IMR-90 (cell line): ENCODE results near the gene SLC36A2. TPM values are rescaled to one million over a fixed set of nuclear protein-coding genes. Genes with fewer than 3 reads are reported as not detected.

Experiments
- ATAC-seq: fragments of 200-7000 bp; cut with Tn5 transposase; 2 replicates; pipeline ENCODE4 v1.9.1; 2020; ENCODE audit warnings: low read depth, mild to moderate bottlenecking, moderate library complexity
- BruUV-seq: library from RNA; stranded (reverse); fragments of 400-500 nt; replicated peaks from 2 replicates; lab custom pipeline; 2021; lab: Mats Ljungman, UMichigan
- CTCF ChIA-PET: fragments of 300-600 bp; formaldehyde crosslinking; extraction: SDS; loops from one replicate; lab custom pipeline; 2021; ENCODE audit warnings: antibody characterized with exemption; lab: Yijun Ruan, JAX
- POLR2A ChIA-PET: fragments of 300-600 bp; sonication (Branson Sonifier 250); formaldehyde crosslinking; loops from one replicate; lab custom pipeline; 2022; ENCODE audit warnings: antibody characterized with exemption; ENCODE audit not compliant: unreplicated experiment; lab: Charles Lee
- DNase-seq: peaks from one replicate; pipeline ENCODE4 v3.0.0; 2013
- H2AFZ ChIP-seq: replicated peaks from 2 replicates; pipeline ENCODE3; 2013; ENCODE audit warnings: low read length, mild to moderate bottlenecking; ENCODE audit not compliant: poor library complexity
- H2AK5ac ChIP-seq: 2 replicates; pipeline ENCODE4 v1.6.1; 2013; ENCODE audit warnings: low read depth, low read length, inconsistent platforms
- H2AK9ac ChIP-seq: replicated peaks from 2 replicates; pipeline ENCODE3; 2013; ENCODE audit warnings: mild to moderate bottlenecking, low read depth, low read length, moderate library complexity; ENCODE audit not compliant: poor library complexity
- H2BK120ac ChIP-seq: 2 replicates; pipeline ENCODE4 v1.6.1; 2013; ENCODE audit warnings: low read depth, low read length, inconsistent platforms
- H2BK15ac ChIP-seq: 3 replicates; pipeline ENCODE4 v1.6.1; 2013; ENCODE audit warnings: low read depth, low read length, inconsistent platforms
- H2BK20ac ChIP-seq: 2 replicates; pipeline ENCODE4 v1.6.1; 2013; ENCODE audit warnings: low read depth, mild to moderate bottlenecking, inconsistent platforms, low read length, moderate library complexity
- H2BK5ac ChIP-seq: 2 replicates; pipeline ENCODE4 v1.6.1; 2013; ENCODE audit warnings: mild to moderate bottlenecking, low read depth, low read length, inconsistent platforms; ENCODE audit not compliant: poor library complexity, severe bottlenecking
- H3K14ac ChIP-seq: replicated peaks from 2 replicates; pipeline ENCODE4 v1.6.1; 2013; ENCODE audit warnings: low read depth, low read length, inconsistent platforms
- H3K18ac ChIP-seq: 2 replicates; pipeline ENCODE4 v1.6.1; 2013; ENCODE audit warnings: low read depth, low read length, control low read depth
- H3K23ac ChIP-seq: 2 replicates; pipeline ENCODE4 v1.6.1; 2013; ENCODE audit warnings: low read depth, low read length, inconsistent platforms
- H3K27ac ChIP-seq: 2 replicates; pipeline ENCODE4 v1.5.1; 2013; ENCODE audit warnings: mild to moderate bottlenecking, control low read depth, low read length; ENCODE audit not compliant: insufficient read depth
- H3K27me3 ChIP-seq: 2 replicates; pipeline ENCODE4 v1.6.1; 2013; ENCODE audit warnings: low read length; ENCODE audit not compliant: control insufficient read depth, insufficient read depth
- H3K36me3 ChIP-seq: 2 replicates; pipeline ENCODE4 v1.6.1; 2013; ENCODE audit warnings: low read length, mixed read lengths; ENCODE audit not compliant: control insufficient read depth, insufficient read depth
- H3K4ac ChIP-seq: 2 replicates; pipeline ENCODE4 v1.6.1; 2013; ENCODE audit warnings: low read depth, low read length, inconsistent platforms
- H3K4me1 ChIP-seq: 2 replicates; pipeline ENCODE4 v1.6.1; 2013; ENCODE audit warnings: low read length, mixed read lengths; ENCODE audit not compliant: control insufficient read depth, insufficient read depth
- H3K4me2 ChIP-seq: 2 replicates; pipeline ENCODE4 v1.6.1; 2013; ENCODE audit warnings: low read depth, mild to moderate bottlenecking, control low read depth, low read length, moderate library complexity
- H3K4me3 ChIP-seq: 2 replicates; pipeline ENCODE4 v1.5.1; 2013; ENCODE audit warnings: low read depth, mild to moderate bottlenecking, control low read depth, low read length, moderate library complexity; ENCODE audit not compliant: insufficient read depth
- H3K56ac ChIP-seq: 2 replicates; pipeline ENCODE4 v1.6.1; 2013; ENCODE audit warnings: low read length, inconsistent platforms; ENCODE audit not compliant: insufficient read depth; ENCODE audit errors: extremely low read depth
- H3K79me1 ChIP-seq, 2 experiments: 2 replicates each; pipeline ENCODE4 v1.6.1; 2013; ENCODE audit warnings: low read length in 2 of 2, inconsistent platforms in 1 of 2, low read depth in 1 of 2
- H3K9ac ChIP-seq: 2 replicates; pipeline ENCODE4 v1.6.1; 2013; ENCODE audit warnings: low read depth, low read length, control low read depth
- H3K9me1 ChIP-seq: 2 replicates; pipeline ENCODE4 v1.6.1; 2013; ENCODE audit warnings: low read length, inconsistent platforms; ENCODE audit not compliant: insufficient read depth
- H3K9me3 ChIP-seq: 2 replicates; pipeline ENCODE4 v1.6.1; 2013; ENCODE audit warnings: low read length; ENCODE audit not compliant: control insufficient read depth, insufficient read depth
- H4K20me1 ChIP-seq: 2 replicates; pipeline ENCODE4 v1.6.1; 2013; ENCODE audit warnings: low read length, inconsistent platforms; ENCODE audit not compliant: insufficient read depth
- H4K5ac ChIP-seq: 2 replicates; pipeline ENCODE4 v1.6.1; 2013; ENCODE audit warnings: mild to moderate bottlenecking, low read depth, low read length, control low read depth
- H4K8ac ChIP-seq, 2 experiments: 2 replicates each; pipeline ENCODE4 v1.6.1; 2013; ENCODE audit warnings: low read depth in 2 of 2, low read length in 2 of 2, control low read depth in 1 of 2, inconsistent platforms in 1 of 2
- H4K91ac ChIP-seq: 2 replicates; pipeline ENCODE4 v1.6.1; 2013; ENCODE audit warnings: low read depth, low read length, inconsistent platforms; ENCODE audit not compliant: insufficient read depth
- CEBPB ChIP-seq: IDR thresholded peaks from 2 replicates; pipeline ENCODE4 v1.6.1; 2012; ENCODE audit warnings: low read depth, low read length, improper control_type of control experiment
- ELK1 ChIP-seq: fragments of 150-350 bp; IDR thresholded peaks from 2 replicates; pipeline ENCODE4 v1.6.1; 2016; ENCODE audit warnings: low read depth, mild to moderate bottlenecking, low read length, moderate library complexity, borderline replicate concordance
- FOS ChIP-seq: fragments of 150-350 bp; IDR thresholded peaks from 2 replicates; pipeline ENCODE4 v1.6.1; 2016; ENCODE audit warnings: low read depth, low read length
- MAFK ChIP-seq: IDR thresholded peaks from 2 replicates; pipeline ENCODE4 v1.6.1; 2012; ENCODE audit warnings: low read depth, low read length, improper control_type of control experiment
- MAZ ChIP-seq: IDR thresholded peaks from 2 replicates; pipeline ENCODE4 v1.6.1; 2012; ENCODE audit warnings: low read depth, mild to moderate bottlenecking, low read length, improper control_type of control experiment, moderate library complexity, borderline replicate concordance
- MXI1 ChIP-seq: IDR thresholded peaks from 2 replicates; pipeline ENCODE4 v1.6.1; 2012; ENCODE audit warnings: low read depth, mild to moderate bottlenecking, low read length, moderate library complexity, borderline replicate concordance
- NFE2L2 ChIP-seq: fragments of 150-350 bp; IDR thresholded peaks from 2 replicates; pipeline ENCODE4 v1.6.1; 2016; ENCODE audit warnings: low read depth, mild to moderate bottlenecking, low read length
- POLR2A ChIP-seq: IDR thresholded peaks from 2 replicates; pipeline ENCODE4 v1.6.1; 2012; ENCODE audit warnings: mild to moderate bottlenecking, low read depth, low read length
- RAD21 ChIP-seq: IDR thresholded peaks from 2 replicates; pipeline ENCODE4 v1.6.1; 2012; ENCODE audit warnings: low read length, improper control_type of control experiment
- RCOR1 ChIP-seq: IDR thresholded peaks from 2 replicates; pipeline ENCODE4 v1.6.1; 2012; ENCODE audit warnings: mild to moderate bottlenecking, low read length, improper control_type of control experiment; ENCODE audit not compliant: insufficient replicate concordance
- RFX5 ChIP-seq: IDR thresholded peaks from 2 replicates; pipeline ENCODE4 v1.8.0; 2012; ENCODE audit warnings: low read depth, mild to moderate bottlenecking, low read length, moderate library complexity
- WGBS, 2 experiments: methylation state at CpG; one replicate each; pipeline versions ENCODE4 v1.1.5 to v1.1.7; 2013; ENCODE audit warnings: missing lambda C conversion rate in 2 of 2; ENCODE audit not compliant: insufficient read length in 1 of 2; ENCODE audit errors: extremely low coverage in 2 of 2; 5-methylcytosine and 5-hydroxymethylcytosine counted together
- dilution Hi-C: fragments of 300-500 bp; cut with HindIII; formaldehyde crosslinking; loops from one replicate; pipeline ENCODE4 v1.14.3; 2018; ENCODE audit warnings: low sequenced_read_pairs; ENCODE audit not compliant: unreplicated experiment
- in situ Hi-C: fragments of 300-500 bp; cut with MboI; formaldehyde crosslinking; loops from 3 replicates; pipeline ENCODE4 v1.14.3; 2019; ENCODE audit warnings: low sequenced_read_pairs, inconsistent platforms, mixed read lengths
- intact Hi-C: fragments of 100-400 bp; cut with micrococcal nuclease; formaldehyde crosslinking; loops from 2 replicates; pipeline ENCODE4 v1.10.0; 2022
- polyA plus RNA-seq, 3 experiments: library from polyadenylated mRNA; depleted of rRNA; stranded (reverse); fragments of >200 nt; gene quantifications; 2 replicates each; pipeline ENCODE4 v1.2.3, GENCODE V29; 2012; ENCODE audit warnings: low replicate concordance in 1 of 3
- total RNA-seq: library from RNA; depleted of rRNA; stranded (reverse); fragments of >200 nt; gene quantifications from 2 replicates; pipeline ENCODE4 v1.2.3, GENCODE V29; 2012
- TF ChIP-seq, protein P1 (sequence below): fragments of 150-350 bp; IDR thresholded peaks from 2 replicates; pipeline ENCODE4 v1.6.1; 2017; ENCODE audit warnings: mild to moderate bottlenecking, antibody characterized with exemption, low read length, low read depth

Gene SLC36A2
- total and polyA plus RNA-seq, 2 of the 4 experiments (the other 2 are of a cell fraction) = not detected

DNA sequence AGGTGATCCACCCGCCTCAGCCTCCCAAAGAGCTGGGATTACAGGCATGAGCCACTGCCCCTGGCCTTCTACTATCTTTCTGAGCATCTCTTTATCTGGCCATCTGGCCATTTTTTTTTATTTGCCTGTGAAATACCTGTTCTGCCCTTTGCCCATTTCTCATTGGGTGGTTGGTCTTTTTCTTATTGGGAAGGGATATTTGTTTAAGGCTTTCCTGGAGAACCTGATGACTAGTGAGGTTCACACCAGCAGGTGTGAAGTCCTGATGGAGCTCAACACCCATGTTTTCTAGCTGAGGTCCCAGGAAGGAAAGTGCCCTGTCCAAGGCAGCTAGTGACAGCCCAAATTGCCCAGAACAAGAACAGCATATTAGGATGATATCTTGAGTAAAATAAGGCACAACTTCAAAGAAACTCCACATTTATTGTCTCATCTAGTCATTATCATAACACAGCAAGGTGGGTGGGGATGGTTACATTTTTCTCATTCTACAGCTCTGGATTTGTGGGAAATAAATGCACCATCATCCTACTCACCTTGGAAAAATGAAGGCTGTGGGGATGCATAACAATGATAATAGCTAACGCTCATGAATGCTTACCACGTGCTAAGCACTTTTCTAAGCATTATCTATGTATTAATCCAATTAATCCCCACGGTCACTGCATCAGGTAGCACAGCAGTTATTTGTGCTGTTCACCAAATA is 64.1 kb downstream of the SLC36A2 start:
- no peak for ATAC-seq
- CTCF ChIA-PET = no interaction called here
- Histone ChIP-seq H2BK20ac (no peak overlapping the region), H2AFZ (no peak overlapping the region), H4K20me1 (no peaks in the 10 kb centered on the region), H2BK5ac (no peak overlapping the region), H3K27me3 (peaks cover 2% of the 10 kb centered on the region), H3K56ac (no peak overlapping the region), H3K9ac (no peak overlapping the region), H3K9me3 (no peaks in the 10 kb centered on the region), H3K14ac (no peak overlapping the region), H3K36me3 (no peaks in the 10 kb centered on the region), H3K4ac (no peak overlapping the region), H4K5ac (no peak overlapping the region), H3K79me1 (no peaks in the 10 kb centered on the region), H4K8ac (no peak overlapping the region), H2BK120ac (no peak overlapping the region), H3K4me3 (no peak overlapping the region), H3K4me2 (no peak overlapping the region), H3K18ac (no peak overlapping the region), H3K9me1 (no peaks in the 10 kb centered on the region), H2AK9ac (no peak overlapping the region), H2AK5ac (no peak overlapping the region), H2BK15ac (no peak overlapping the region), H3K23ac (no peak overlapping the region), H3K4me1 (no peaks in the 10 kb centered on the region), H3K27ac (no peak overlapping the region), H4K91ac (no peak overlapping the region)
- WGBS, 2 experiments = 60% methylated on average over 1 of the region's 4 CpGs; no CpG with 5 or more reads in 1 of the 2 experiments
- POLR2A ChIA-PET = no interaction called here
- dilution Hi-C loops (no loop called here), in situ Hi-C loops (no loop called here), intact Hi-C loops (no loop called here)
- no peak for DNase-seq
- BruUV-seq = no TSS peak
- TF ChIP-seq MXI1 (no peak), FOS (no peak), ELK1 (no peak), MAFK (no peak), RAD21 (no peak), CEBPB (no peak), RFX5 (no peak), NFE2L2 (no peak), RCOR1 (no peak), POLR2A (no peak), MAZ (no peak)
- TF ChIP-seq, protein P1, sequence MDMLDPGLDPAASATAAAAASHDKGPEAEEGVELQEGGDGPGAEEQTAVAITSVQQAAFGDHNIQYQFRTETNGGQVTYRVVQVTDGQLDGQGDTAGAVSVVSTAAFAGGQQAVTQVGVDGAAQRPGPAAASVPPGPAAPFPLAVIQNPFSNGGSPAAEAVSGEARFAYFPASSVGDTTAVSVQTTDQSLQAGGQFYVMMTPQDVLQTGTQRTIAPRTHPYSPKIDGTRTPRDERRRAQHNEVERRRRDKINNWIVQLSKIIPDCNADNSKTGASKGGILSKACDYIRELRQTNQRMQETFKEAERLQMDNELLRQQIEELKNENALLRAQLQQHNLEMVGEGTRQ = no peak
